ACC112 (cell line): ENCODE results near the gene AMN.

ENCODE experiments used
- H2AFZ ChIP-seq: fragments of 200-600 bp; sonication (generic); one replicate; pipeline ENCODE4 v1.6.0; 2017; ENCODE audit warnings: antibody characterized with exemption, low read length; ENCODE audit not compliant: unreplicated experiment
- H3K27ac ChIP-seq: fragments of 200-600 bp; sonication (generic); 2 replicates; pipeline ENCODE4 v1.5.1; 2014; ENCODE audit warnings: low read depth, mild to moderate bottlenecking, antibody characterized with exemption, low read length, moderate library complexity
- H3K27me3 ChIP-seq: fragments of 200-600 bp; sonication (generic); 2 replicates; pipeline ENCODE4 v1.6.1; 2014; ENCODE audit warnings: mild to moderate bottlenecking, antibody characterized with exemption, low read length, moderate library complexity, mixed read lengths; ENCODE audit not compliant: insufficient read depth
- H3K36me3 ChIP-seq: fragments of 200-600 bp; sonication (generic); 2 replicates; pipeline ENCODE4 v1.6.1; 2016; ENCODE audit warnings: mild to moderate bottlenecking, antibody characterized with exemption, low read length, moderate library complexity, mixed read lengths; ENCODE audit not compliant: insufficient read depth
- H3K4me1 ChIP-seq: fragments of 200-600 bp; sonication (generic); one replicate; pipeline ENCODE4 v1.6.1; 2016; ENCODE audit warnings: low read length, mixed read lengths; ENCODE audit not compliant: insufficient read depth, unreplicated experiment, control insufficient read depth
- H3K4me3 ChIP-seq: fragments of 200-600 bp; sonication (generic); 2 replicates; pipeline ENCODE4 v1.5.1; 2014; ENCODE audit warnings: mild to moderate bottlenecking, low read depth, low read length
- H3K79me2 ChIP-seq: fragments of 200-600 bp; sonication (generic); one replicate; pipeline ENCODE4 v1.6.0; 2016; ENCODE audit warnings: low read length; ENCODE audit not compliant: control insufficient read depth, unreplicated experiment, insufficient read depth

AMN gene

DNA sequence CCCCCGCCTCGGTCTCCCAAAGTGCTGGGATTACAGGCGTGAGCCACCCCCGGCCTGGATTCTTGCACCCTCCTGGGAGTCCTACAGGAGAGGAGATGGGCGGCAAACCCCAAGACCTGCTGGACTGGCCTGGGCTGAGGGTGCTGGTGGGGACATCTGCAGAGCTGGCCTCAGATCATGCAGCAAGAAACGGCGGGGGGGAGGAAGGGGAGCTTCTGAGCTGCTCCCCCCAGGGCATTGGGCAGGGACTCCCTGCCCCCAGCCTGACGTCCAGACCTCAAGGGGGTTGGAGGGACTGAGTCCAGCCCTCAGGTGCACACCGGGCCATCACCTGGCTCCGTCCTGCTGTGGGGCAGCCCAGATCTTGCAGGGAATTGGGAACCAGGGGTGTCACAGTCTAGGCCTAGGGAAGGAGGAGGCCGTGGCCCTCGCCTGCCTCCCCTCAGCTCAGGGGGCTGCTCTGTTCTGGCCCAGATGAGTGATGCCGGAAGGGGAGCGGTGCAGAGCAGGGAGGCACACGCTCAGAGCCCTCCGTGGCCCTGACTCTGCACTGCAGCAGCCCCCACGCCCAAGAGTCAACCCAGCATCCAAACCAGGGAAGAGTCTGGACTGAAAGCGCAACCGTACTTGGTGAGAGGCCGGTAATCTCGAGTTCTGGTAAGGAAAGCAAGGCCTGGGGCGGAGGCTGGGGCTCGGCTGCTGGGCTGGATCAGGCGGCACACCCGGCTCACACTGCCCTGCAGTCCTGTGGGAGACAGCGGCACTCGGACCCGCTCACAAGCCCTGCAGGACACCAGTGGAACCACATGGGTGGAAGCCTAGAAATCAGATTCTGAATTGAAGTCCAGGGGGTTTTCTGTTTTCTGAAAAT lies 8.9 kb upstream of the AMN start:
- Histone ChIP-seq H3K27me3 (no peaks in the 10 kb centered on the region), H3K4me3 (no peak overlapping the region), H3K36me3 (no peaks in the 10 kb centered on the region), H2AFZ (no peak overlapping the region), H3K27ac (no peak overlapping the region), H3K79me2 (no peaks in the 10 kb centered on the region), H3K4me1 (no peaks in the 10 kb centered on the region)

DNA sequence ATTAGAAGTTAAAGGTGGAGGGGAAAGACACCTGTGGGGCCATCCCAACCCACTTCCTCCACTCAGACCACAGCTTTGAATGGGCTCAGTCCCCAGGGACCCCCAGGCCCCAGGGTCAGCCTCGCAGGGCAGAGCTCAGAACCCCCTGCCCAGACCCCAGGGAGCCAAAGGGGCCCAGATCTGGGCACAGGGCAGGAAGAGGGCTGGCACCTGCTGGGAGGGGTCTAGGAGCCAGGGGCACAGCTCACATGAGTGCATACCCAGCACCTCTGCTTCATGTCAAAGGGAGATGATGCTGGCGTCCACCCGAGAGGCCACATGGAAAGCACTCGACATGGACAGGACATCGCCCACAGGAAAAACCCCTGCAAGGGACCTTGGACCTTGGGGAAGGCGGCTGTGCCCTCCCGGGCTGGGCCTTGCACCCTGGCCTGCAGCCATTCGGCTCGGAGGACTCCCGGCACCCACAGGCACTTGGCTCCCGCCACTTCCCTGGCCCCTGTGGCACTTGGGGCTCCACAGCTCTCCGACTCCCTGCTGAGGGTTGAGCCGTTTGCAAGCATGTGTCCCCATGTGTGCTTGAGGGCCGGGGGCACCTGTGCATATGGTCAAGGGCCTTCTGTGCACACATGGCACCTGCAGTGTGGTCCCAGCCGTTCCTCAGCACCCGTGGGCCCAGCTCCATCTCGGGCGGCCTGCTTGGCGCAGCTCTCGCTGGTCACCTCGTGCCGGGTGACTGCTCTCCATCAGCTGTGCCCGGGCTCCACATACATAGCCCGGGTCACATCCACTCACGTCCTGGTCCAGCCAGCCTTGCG lies 7.8 kb upstream of the AMN start:
- Histone ChIP-seq H3K79me2 (no peaks in the 10 kb centered on the region), H2AFZ (no peak overlapping the region), H3K27me3 (no peaks in the 10 kb centered on the region), H3K36me3 (no peaks in the 10 kb centered on the region), H3K4me1 (no peaks in the 10 kb centered on the region), H3K27ac (no peak overlapping the region), H3K4me3 (no peak overlapping the region)

- Histone ChIP-seq H3K27ac (no peak overlapping the region), H3K79me2 (no peaks in the 10 kb centered on the region), H3K4me1 (no peaks in the 10 kb centered on the region), H3K36me3 (no peaks in the 10 kb centered on the region), H3K4me3 (no peak overlapping the region), H2AFZ (no peak overlapping the region), H3K27me3 (no peaks in the 10 kb centered on the region)
Measured at GRCh38 chr14:102915292-102916110, 7.0 kb upstream of the AMN start.

- H3K79me2 ChIP-seq, result no peaks in the 10 kb centered on the region
- H3K4me1 ChIP-seq, result no peaks in the 10 kb centered on the region
- no peak overlapping the region for H3K4me3 ChIP-seq
- no peak overlapping the region for H2AFZ ChIP-seq
- no peaks in the 10 kb centered on the region for H3K36me3 ChIP-seq
- H3K27ac ChIP-seq, result no peak overlapping the region
- H3K27me3 ChIP-seq, result peaks cover 8% of the 10 kb centered on the region; the same call in 1 of the 2 replicates
Measured at GRCh38 chr14:102916347-102917055, 6.0 kb upstream of the AMN start.

GRCh38 chr14:102917056-102917385 lies 5.4 kb upstream of the AMN start:
- Histone ChIP-seq H3K27ac (no peak overlapping the region), H3K27me3 (peaks cover 14% of the 10 kb centered on the region), H3K79me2 (no peaks in the 10 kb centered on the region), H3K4me1 (no peaks in the 10 kb centered on the region), H2AFZ (no peak overlapping the region), H3K4me3 (no peak overlapping the region), H3K36me3 (no peaks in the 10 kb centered on the region)

DNA sequence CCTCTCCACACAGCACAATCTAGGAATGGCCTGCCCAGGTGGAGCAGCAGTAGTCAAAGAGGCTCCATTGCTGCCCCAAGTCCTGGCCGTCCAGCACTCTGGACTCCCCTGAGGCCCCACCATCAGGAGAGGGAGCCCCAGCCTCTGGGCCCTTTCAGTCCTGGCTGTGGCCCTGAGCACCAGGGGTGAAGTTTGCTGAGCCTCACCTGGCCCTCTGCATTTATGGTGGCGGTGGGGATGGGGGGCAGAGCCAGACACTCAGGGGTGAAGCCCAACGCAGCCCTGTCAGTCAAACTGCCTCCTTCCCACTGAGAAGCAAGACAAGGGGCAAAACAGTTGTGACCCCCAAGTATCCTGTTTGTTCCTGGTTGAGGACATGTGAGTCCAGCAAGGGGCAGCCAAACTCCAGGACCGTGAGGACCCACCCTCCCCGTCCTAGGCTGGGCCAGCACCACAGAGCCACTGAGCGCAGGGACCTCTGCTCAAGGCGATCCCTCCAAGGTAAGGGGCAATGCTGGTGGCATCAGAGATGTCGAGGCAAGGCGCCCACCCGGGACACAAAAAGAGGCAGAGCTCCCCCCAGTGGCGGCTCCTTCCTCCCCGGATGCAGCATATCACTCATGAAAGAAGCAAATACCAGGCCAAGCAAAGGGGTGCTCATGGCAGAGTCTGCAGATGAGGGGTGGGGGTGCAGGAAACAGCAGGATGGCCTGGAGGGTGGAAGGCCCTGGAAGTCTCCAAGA lies 4.8 kb upstream of the AMN start:
- Histone ChIP-seq H2AFZ (no peak overlapping the region), H3K4me1 (no peaks in the 10 kb centered on the region), H3K79me2 (no peaks in the 10 kb centered on the region), H3K27ac (no peak overlapping the region), H3K27me3 (peaks cover 20% of the 10 kb centered on the region), H3K36me3 (no peaks in the 10 kb centered on the region), H3K4me3 (no peak overlapping the region)

GRCh38 chr14:102918438-102918837 lies 4.0 kb upstream of the AMN start:
- Histone ChIP-seq H3K4me3 (no peak overlapping the region), H3K4me1 (no peaks in the 10 kb centered on the region), H2AFZ (no peak overlapping the region), H3K36me3 (no peaks in the 10 kb centered on the region), H3K27me3 (peaks cover 28% of the 10 kb centered on the region), H3K79me2 (no peaks in the 10 kb centered on the region), H3K27ac (no peak overlapping the region)

DNA sequence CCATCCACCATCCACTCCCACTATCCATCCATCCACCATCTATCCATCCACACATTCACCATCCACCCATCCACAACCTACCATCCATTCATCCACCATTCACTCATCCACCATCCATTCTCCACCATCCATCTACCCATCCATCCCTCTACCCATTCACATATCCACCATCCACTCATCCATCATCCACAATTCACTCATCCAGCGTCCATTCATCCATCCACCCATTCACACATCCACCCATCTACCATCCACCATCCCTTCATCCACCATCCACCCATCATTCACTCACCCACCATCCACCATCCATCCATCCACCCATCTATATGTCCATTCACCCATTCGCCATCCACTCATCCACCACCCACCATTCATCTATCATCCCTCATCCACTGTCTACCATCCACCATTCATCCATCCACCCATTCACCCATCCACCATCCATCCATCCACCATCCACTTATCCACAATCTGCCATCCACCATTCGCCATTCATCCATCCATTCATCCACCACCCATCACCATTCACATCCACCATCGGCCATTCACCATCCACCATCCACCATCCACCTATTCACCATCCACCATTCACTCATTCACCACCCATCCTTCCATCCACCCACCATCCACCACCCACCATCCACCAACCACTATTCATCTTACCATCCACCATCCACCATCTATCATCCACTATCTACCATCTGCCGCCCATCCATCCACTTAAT lies 2.0 kb upstream of the AMN start:
- H3K27me3 ChIP-seq, result peaks cover 45% of the 10 kb centered on the region
- no peaks in the 10 kb centered on the region for H3K4me1 ChIP-seq
- H3K36me3 ChIP-seq, result no peaks in the 10 kb centered on the region
- H3K79me2 ChIP-seq, result no peaks in the 10 kb centered on the region
- H2AFZ ChIP-seq, result no peak overlapping the region
- H3K4me3 ChIP-seq, result no peak overlapping the region
- no peak overlapping the region for H3K27ac ChIP-seq

- Histone ChIP-seq H3K4me3 (no peak overlapping the region), H2AFZ (no peak overlapping the region), H3K4me1 (no peaks in the 10 kb centered on the region), H3K79me2 (no peaks in the 10 kb centered on the region), H3K36me3 (no peaks in the 10 kb centered on the region), H3K27ac (no peak overlapping the region), H3K27me3 (peaks cover 46% of the 10 kb centered on the region)
Measured at GRCh38 chr14:102920998-102921304, 1.5 kb upstream of the AMN start.
